Measurements from ENCODE around the gene MKLN1. TPM values are rescaled to one million over a fixed set of nuclear protein-coding genes. Genes with fewer than 3 reads are reported as not detected.

MKLN1 gene
- polyA plus RNA-seq, 1 of the 3 experiments (the other 2 are of a cell fraction) = 11.0 TPM

DNA sequence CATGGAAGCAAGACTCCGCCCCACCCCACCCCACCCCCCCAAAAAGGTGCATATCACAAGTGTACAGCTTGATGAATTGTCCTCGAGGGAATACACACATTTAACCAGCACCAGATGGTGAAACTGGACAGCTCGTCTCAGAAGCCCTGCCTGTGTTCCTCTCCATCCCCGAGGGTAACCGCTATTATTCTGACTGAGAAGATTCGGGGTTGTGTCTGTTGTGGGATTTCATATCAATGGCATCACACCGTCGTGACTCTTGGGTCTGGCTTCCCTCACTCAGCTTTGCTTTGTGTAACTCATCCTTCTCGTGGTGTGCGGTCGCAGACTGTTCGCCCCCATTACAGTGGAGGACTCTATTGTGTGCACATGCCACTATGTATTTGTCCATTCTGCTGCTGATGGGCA lies 209.9 kb downstream of the MKLN1 start:
- peaks cover 27 to 38% of the 10 kb centered on the region in 2 experiments; a peak in 3 of 4 replicates for H3K4me1 ChIP-seq (ENCODE audit: control insufficient read depth in 1 of 2, insufficient read depth in 2 of 2, low read depth in 1 of 2, low read length in 1 of 2)
- H3K9me3 ChIP-seq = no peaks in the 10 kb centered on the region
- no peaks in the 10 kb centered on the region for H3K27me3 ChIP-seq (ENCODE audit: insufficient read depth)
- WGBS (ENCODE audit: low lambda C conversion rate) = 75% methylated on average over 12 of the region's 12 CpGs
- no peak overlapping the region for H3K4me3 ChIP-seq (ENCODE audit: low read depth in 2 of 2, low read length in 1 of 2)
- H3F3A ChIP-seq (replicated peaks; ENCODE audit: insufficient read depth) = peaks cover 45% of the 10 kb centered on the region
- no peaks in the 10 kb centered on the region for H3K9me2 ChIP-seq
- no peak overlapping the region for H3K9ac ChIP-seq
- DNase-seq = peak; percentile 71
- ChIA-PET POLR2A (interaction anchor here (0.6 kb wide), 1 partner anchor 233 kb away, joined by 3 read pairs; no protein-coding TSS in a partner anchor), CTCF (interaction anchor here (0.8 to 7.9 kb wide), 8 partner anchors 9 to 154 kb away, joined by 3 to 50 read pairs (median 4); no protein-coding TSS in a partner anchor)
- peaks cover 100% of the 10 kb centered on the region for H3K79me2 ChIP-seq (ENCODE audit: insufficient read depth)
- peak overlapping the region; percentile 25; the same call in 1 of the 2 replicates for H3K4me2 ChIP-seq
- H3K36me3 ChIP-seq (replicated peaks in 1 of 2; ENCODE audit: control insufficient read depth in 1 of 2, insufficient read depth in 2 of 2, low read length in 1 of 2) = peaks cover 0 to 16% of the 10 kb centered on the region in 2 experiments
- H3K27ac ChIP-seq (ENCODE audit: low read depth in 2 of 2, low read length in 1 of 2) = peak overlapping the region; percentile 64 to 76
- H2AFZ ChIP-seq (ENCODE audit: low read depth) = no peak overlapping the region
- H4K20me1 ChIP-seq (ENCODE audit: insufficient read depth) = peaks cover 96% of the 10 kb centered on the region
- TF ChIP-seq RFX5 (IDR thresholded peaks at IDR 0.05; ENCODE audit: low read length) (no peak), FOXM1 (IDR thresholded peaks at IDR 0.05; ENCODE audit: low read depth) (no peak), TAF1 (IDR thresholded peaks at IDR 0.05; ENCODE audit: borderline replicate concordance, low read depth, low read length) (no peak), CHD2 (IDR thresholded peaks at IDR 0.05; ENCODE audit: low read length, partially characterized antibody) (peak; percentile 11), FOSL2 (IDR thresholded peaks at IDR 0.05; ENCODE audit: borderline replicate concordance, low read depth) (no peak), NFIC (IDR thresholded peaks at IDR 0.05; ENCODE audit: borderline replicate concordance) (no peak), TEAD4 (IDR thresholded peaks at IDR 0.05; ENCODE audit: borderline replicate concordance, insufficient read depth) (no peak), SMC3 (IDR thresholded peaks at IDR 0.05; ENCODE audit: low read depth, low read length) (no peak), RAD21 (IDR thresholded peaks at IDR 0.05; ENCODE audit: low read length) (no peak), JUND (IDR thresholded peaks at IDR 0.05) (no peak), MEF2A (IDR thresholded peaks at IDR 0.05; ENCODE audit: borderline replicate concordance, low read depth) (no peak), EP300 (IDR thresholded peaks at IDR 0.05; ENCODE audit: borderline replicate concordance in 1 of 2, low read depth in 1 of 2, low read length in 1 of 2) (0 out of 4 replicates have a peak, but pooled peaks of 1 of the 2 experiments have one; percentile 40), TCF12 (IDR thresholded peaks at IDR 0.05) (peak; percentile 65; the same call in 1 of the 2 replicates), YY1 (IDR thresholded peaks at IDR 0.05; ENCODE audit: low read depth) (no peak), NRF1 (IDR thresholded peaks at IDR 0.05; ENCODE audit: low read depth, low read length) (no peak), ELF1 (IDR thresholded peaks at IDR 0.05) (no peak), GABPA (IDR thresholded peaks at IDR 0.05; ENCODE audit: low read depth) (no peak), SIN3A (IDR thresholded peaks at IDR 0.05; ENCODE audit: borderline replicate concordance, low read depth, low read length) (0 out of 2 replicates have a peak, but pooled peaks have one; percentile 1)
- TF ChIP-seq, protein P1, sequence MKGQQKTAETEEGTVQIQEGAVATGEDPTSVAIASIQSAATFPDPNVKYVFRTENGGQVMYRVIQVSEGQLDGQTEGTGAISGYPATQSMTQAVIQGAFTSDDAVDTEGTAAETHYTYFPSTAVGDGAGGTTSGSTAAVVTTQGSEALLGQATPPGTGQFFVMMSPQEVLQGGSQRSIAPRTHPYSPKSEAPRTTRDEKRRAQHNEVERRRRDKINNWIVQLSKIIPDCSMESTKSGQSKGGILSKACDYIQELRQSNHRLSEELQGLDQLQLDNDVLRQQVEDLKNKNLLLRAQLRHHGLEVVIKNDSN (IDR thresholded peaks at IDR 0.05; ENCODE audit: borderline replicate concordance, low read depth) = no peak
- TF ChIP-seq, protein P2, sequence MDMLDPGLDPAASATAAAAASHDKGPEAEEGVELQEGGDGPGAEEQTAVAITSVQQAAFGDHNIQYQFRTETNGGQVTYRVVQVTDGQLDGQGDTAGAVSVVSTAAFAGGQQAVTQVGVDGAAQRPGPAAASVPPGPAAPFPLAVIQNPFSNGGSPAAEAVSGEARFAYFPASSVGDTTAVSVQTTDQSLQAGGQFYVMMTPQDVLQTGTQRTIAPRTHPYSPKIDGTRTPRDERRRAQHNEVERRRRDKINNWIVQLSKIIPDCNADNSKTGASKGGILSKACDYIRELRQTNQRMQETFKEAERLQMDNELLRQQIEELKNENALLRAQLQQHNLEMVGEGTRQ (IDR thresholded peaks at IDR 0.05; ENCODE audit: borderline replicate concordance, low read depth, low read length) = no peak
- TF ChIP-seq, protein P3, sequence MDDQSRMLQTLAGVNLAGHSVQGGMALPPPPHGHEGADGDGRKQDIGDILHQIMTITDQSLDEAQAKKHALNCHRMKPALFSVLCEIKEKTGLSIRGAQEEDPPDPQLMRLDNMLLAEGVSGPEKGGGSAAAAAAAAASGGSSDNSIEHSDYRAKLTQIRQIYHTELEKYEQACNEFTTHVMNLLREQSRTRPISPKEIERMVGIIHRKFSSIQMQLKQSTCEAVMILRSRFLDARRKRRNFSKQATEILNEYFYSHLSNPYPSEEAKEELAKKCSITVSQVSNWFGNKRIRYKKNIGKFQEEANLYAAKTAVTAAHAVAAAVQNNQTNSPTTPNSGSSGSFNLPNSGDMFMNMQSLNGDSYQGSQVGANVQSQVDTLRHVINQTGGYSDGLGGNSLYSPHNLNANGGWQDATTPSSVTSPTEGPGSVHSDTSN (IDR thresholded peaks at IDR 0.05) = 0 out of 2 replicates have a peak, but pooled peaks have one; percentile 3
- TF ChIP-seq, protein P4, sequence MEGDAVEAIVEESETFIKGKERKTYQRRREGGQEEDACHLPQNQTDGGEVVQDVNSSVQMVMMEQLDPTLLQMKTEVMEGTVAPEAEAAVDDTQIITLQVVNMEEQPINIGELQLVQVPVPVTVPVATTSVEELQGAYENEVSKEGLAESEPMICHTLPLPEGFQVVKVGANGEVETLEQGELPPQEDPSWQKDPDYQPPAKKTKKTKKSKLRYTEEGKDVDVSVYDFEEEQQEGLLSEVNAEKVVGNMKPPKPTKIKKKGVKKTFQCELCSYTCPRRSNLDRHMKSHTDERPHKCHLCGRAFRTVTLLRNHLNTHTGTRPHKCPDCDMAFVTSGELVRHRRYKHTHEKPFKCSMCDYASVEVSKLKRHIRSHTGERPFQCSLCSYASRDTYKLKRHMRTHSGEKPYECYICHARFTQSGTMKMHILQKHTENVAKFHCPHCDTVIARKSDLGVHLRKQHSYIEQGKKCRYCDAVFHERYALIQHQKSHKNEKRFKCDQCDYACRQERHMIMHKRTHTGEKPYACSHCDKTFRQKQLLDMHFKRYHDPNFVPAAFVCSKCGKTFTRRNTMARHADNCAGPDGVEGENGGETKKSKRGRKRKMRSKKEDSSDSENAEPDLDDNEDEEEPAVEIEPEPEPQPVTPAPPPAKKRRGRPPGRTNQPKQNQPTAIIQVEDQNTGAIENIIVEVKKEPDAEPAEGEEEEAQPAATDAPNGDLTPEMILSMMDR (IDR thresholded peaks at IDR 0.05) = no peak
- TF ChIP-seq, protein P5, sequence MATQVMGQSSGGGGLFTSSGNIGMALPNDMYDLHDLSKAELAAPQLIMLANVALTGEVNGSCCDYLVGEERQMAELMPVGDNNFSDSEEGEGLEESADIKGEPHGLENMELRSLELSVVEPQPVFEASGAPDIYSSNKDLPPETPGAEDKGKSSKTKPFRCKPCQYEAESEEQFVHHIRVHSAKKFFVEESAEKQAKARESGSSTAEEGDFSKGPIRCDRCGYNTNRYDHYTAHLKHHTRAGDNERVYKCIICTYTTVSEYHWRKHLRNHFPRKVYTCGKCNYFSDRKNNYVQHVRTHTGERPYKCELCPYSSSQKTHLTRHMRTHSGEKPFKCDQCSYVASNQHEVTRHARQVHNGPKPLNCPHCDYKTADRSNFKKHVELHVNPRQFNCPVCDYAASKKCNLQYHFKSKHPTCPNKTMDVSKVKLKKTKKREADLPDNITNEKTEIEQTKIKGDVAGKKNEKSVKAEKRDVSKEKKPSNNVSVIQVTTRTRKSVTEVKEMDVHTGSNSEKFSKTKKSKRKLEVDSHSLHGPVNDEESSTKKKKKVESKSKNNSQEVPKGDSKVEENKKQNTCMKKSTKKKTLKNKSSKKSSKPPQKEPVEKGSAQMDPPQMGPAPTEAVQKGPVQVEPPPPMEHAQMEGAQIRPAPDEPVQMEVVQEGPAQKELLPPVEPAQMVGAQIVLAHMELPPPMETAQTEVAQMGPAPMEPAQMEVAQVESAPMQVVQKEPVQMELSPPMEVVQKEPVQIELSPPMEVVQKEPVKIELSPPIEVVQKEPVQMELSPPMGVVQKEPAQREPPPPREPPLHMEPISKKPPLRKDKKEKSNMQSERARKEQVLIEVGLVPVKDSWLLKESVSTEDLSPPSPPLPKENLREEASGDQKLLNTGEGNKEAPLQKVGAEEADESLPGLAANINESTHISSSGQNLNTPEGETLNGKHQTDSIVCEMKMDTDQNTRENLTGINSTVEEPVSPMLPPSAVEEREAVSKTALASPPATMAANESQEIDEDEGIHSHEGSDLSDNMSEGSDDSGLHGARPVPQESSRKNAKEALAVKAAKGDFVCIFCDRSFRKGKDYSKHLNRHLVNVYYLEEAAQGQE (IDR thresholded peaks at IDR 0.05; ENCODE audit: low read depth, low read length) = no peak
- TF ChIP-seq, protein P6, sequence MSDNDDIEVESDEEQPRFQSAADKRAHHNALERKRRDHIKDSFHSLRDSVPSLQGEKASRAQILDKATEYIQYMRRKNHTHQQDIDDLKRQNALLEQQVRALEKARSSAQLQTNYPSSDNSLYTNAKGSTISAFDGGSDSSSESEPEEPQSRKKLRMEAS (IDR thresholded peaks at IDR 0.05; ENCODE audit: low read depth) = no peak

Measured in SK-N-SH (cell line).